Muscle layer of duodenum (tissue), 2 donors: ENCODE results near the gene EPN3.

ENCODE experiments used
- H3K27ac ChIP-seq: one replicate; pipeline ENCODE4 v1.7.0; 2013; ENCODE audit warnings: mild to moderate bottlenecking, low read length
- H3K27me3 ChIP-seq: one replicate; pipeline ENCODE4 v1.7.0; 2013; ENCODE audit warnings: low read depth, mild to moderate bottlenecking, control low read depth, low read length
- H3K36me3 ChIP-seq, 2 donors: one replicate each; pipeline ENCODE4 v1.7.0; 2013; ENCODE audit warnings: low read length in 2 of 2, control low read depth in 1 of 2, mild to moderate bottlenecking in 1 of 2; ENCODE audit not compliant: insufficient read depth in 2 of 2, control insufficient read depth in 1 of 2
- H3K4me1 ChIP-seq, 2 donors: one replicate each; pipeline ENCODE4 v1.7.0; 2013; ENCODE audit warnings: low read length in 2 of 2, mild to moderate bottlenecking in 2 of 2, control low read depth in 1 of 2, moderate library complexity in 1 of 2; ENCODE audit not compliant: insufficient read depth in 2 of 2, control insufficient read depth in 1 of 2
- H3K4me3 ChIP-seq, 2 donors: one replicate each; pipeline ENCODE4 v1.7.0; 2013; ENCODE audit warnings: low read length in 2 of 2, low read depth in 1 of 2, mild to moderate bottlenecking in 1 of 2
- H3K9me3 ChIP-seq, 2 donors: one replicate each; pipeline ENCODE4 v1.7.0; 2013; ENCODE audit warnings: low read length in 2 of 2, control low read depth in 1 of 2, mild to moderate bottlenecking in 1 of 2; ENCODE audit not compliant: control insufficient read depth in 1 of 2
- donor health status: healthy.

The EPN3 gene

GRCh38 chr17:50524838-50525237, 7.7 kb upstream of the EPN3 start:
- Histone ChIP-seq H3K4me1 (no peaks in the 10 kb centered on the region), H3K4me3 (no peak overlapping the region), H3K36me3 (no peaks in the 10 kb centered on the region), H3K27ac (no peak overlapping the region), H3K9me3 (no peaks in the 10 kb centered on the region), H3K27me3 (no peaks in the 10 kb centered on the region)

DNA sequence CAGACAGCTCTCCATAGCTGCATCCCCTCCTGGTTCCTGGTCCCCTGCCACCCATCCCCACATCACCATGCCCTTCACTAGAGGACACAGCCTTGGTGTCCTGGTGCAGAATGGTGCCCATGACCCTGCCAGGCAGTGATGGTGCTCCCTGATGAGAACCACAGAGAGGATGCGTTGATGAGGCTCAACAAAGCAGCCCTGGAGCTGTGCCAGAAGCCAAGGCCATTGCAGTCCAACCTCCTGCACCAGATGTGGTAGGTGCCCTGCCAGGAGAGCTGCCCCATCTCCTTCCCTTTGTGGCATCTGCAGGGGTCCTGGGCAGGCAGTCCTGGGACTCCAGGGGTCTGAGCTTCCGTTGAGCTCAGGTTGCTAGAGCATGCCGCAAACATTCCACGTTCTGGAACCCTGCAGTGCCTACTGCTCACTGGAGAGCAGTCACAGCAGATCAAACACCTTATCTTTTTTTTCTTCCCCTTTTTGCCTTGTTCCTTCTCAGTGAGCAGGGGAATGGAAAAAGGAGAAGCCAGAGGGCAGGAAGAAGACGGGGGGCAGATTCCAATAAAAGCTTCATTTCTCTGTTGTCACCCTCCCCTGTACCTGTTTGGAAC, 5.3 kb upstream of the EPN3 start:
- Histone ChIP-seq H3K27me3 (peaks cover 6% of the 10 kb centered on the region), H3K9me3 (no peaks in the 10 kb centered on the region), H3K27ac (no peak overlapping the region), H3K36me3 (no peaks in the 10 kb centered on the region), H3K4me3 (no peak overlapping the region), H3K4me1 (peaks cover 1 to 4% of the 10 kb centered on the region in 2 donors)

DNA sequence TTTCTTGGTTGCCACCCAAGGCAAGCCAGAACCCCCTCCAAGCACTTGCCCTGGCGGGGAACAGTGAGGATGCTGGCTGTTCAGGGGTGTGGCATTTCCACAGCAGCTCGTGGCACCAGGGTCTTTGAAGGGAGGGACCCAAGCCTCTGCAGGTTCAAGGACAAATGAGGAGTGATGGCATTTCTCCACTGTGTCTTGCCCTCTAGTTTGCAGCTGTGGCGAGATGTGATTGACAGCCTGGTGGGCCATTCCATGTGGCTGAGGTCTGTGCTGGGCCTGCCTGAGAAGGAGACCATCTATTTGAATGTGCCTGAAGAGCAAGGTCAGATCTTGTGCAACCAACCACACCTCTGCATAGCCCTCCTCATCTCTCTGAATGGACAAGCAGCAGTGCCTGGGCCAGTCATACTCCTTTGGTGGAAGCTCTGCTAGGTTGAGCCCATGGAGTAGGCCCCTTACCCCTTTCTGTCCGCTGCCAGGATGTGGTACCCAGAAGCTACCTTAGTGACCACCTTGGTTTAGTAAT, 4.5 kb upstream of the EPN3 start:
- no peak overlapping the region for H3K27ac ChIP-seq
- H3K9me3 ChIP-seq: no peaks in the 10 kb centered on the region
- no peaks in the 10 kb centered on the region for H3K36me3 ChIP-seq
- H3K4me1 ChIP-seq: peaks cover 4 to 9% of the 10 kb centered on the region in 2 donors
- peaks cover 7% of the 10 kb centered on the region for H3K27me3 ChIP-seq
- no peak overlapping the region for H3K4me3 ChIP-seq

DNA sequence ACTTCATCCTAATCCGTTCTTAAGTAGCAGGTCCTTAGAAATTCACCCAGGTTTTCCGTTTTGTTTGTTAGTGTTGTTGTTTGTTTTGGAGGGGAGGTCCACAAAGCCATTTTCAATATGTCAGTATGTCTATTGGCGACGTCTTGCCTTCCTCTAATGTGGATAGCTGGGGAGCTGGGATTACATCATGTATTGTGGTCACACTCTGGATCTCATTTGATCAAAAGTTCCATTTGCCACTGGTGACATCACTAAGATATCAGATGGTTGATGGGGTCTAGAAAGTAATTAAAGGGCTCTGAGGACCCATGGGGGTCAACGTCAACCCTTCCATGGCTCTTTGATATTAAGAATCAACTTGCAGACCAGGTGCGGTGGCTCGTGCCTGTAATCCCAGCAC, 2.7 kb upstream of the EPN3 start:
- H3K4me1 ChIP-seq: peaks cover 10 to 23% of the 10 kb centered on the region in 2 donors
- H3K36me3 ChIP-seq: no peaks in the 10 kb centered on the region
- no peak overlapping the region for H3K27ac ChIP-seq
- H3K9me3 ChIP-seq: no peaks in the 10 kb centered on the region
- H3K4me3 ChIP-seq: no peak overlapping the region
- peaks cover 11% of the 10 kb centered on the region for H3K27me3 ChIP-seq

- Histone ChIP-seq H3K27ac (no peak overlapping the region), H3K4me1 (peaks cover 10 to 23% of the 10 kb centered on the region in 2 donors), H3K36me3 (no peaks in the 10 kb centered on the region), H3K4me3 (no peak overlapping the region), H3K9me3 (no peaks in the 10 kb centered on the region), H3K27me3 (peaks cover 11% of the 10 kb centered on the region)
Observed at GRCh38 chr17:50531428-50532025, 1.0 kb upstream of the EPN3 start.

- no peak overlapping the region for H3K27ac ChIP-seq
- H3K4me1 ChIP-seq: peaks cover 10 to 23% of the 10 kb centered on the region in 2 donors
- H3K27me3 ChIP-seq: peaks cover 11% of the 10 kb centered on the region
Observed at GRCh38 chr17:50533185-50533584, 650 bp downstream of the EPN3 start.

DNA sequence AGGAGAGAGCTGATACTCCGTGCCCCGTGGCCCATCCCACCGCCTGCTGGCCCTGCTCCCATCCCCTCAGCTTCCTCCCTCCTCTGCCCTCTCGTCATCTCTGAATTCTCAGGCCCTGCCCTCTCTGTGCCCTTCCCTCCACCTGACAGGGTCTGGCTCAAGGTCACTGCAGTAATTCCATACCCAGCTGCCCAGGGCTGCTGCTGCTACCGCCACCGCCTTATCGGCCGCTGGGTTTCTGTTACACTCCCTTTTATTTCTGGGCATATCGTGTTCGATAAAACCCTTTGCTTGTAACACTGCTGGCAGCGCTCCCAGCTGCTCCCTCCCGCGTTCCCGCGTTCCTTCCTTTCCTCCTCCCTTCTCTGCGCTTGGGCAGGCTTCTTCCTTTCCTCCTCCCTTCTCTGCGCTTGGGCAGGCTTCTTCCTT, 1.2 kb downstream of the EPN3 start:
- peak overlapping the region; percentile 51 for H3K27ac ChIP-seq
- peaks cover 10 to 23% of the 10 kb centered on the region in 2 donors for H3K4me1 ChIP-seq
- peaks cover 11% of the 10 kb centered on the region for H3K27me3 ChIP-seq
- no peaks in the 10 kb centered on the region for H3K36me3 ChIP-seq
- H3K4me3 ChIP-seq: peak overlapping the region; percentile 35 to 48
- no peaks in the 10 kb centered on the region for H3K9me3 ChIP-seq

More at GRCh38 chr17:50533185-50533584, 650 bp downstream of the EPN3 start:
- Histone ChIP-seq H3K4me3 (peak overlapping the region; percentile 35 to 48), H3K9me3 (no peaks in the 10 kb centered on the region), H3K36me3 (no peaks in the 10 kb centered on the region)

DNA sequence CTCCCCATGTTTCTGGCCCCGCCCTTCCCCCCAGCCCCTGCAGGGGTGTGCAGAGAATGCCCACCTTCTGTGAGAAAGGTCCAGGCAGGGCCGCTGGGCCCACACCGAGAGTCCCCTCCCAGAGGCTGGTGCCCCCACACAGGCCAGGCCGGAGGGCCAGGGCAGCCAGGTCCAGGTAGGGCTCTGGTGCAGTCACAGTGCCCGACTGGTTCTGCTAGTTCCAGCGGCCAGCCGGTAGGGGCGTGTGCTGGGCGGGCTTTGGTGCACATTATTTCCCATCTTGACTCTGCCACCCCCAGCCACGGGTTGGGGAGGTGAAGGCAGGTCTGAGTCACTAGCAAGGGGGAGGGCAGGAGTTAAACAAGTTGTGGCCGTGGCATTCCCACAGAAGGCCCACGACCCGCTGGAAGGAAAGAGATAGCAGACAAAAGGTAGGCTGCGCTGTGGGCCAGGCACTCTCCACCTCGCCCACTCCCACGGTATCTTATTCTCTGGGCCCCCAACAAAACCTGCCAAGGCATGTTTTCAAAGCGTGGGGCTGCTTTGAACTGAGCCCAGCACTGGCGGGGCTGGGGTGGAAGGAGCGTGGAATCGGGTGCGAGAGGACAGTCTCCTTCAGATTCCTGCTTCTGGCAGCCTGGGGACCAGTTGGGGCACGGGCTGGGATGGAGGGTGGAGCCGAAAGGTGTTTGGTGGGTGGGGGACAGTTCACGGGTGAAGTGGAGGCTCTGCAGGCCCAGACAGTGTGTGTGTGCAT, 1.9 kb downstream of the EPN3 start:
- Histone ChIP-seq H3K4me1 (peaks cover 10 to 23% of the 10 kb centered on the region in 2 donors), H3K36me3 (no peaks in the 10 kb centered on the region), H3K4me3 (peak overlapping the region; percentile 35 to 48), H3K27me3 (peaks cover 11% of the 10 kb centered on the region), H3K27ac (peak overlapping the region; percentile 51), H3K9me3 (no peaks in the 10 kb centered on the region)

- H3K4me1 ChIP-seq: peaks cover 10 to 23% of the 10 kb centered on the region in 2 donors
- peak overlapping the region; percentile 51 for H3K27ac ChIP-seq
- no peaks in the 10 kb centered on the region for H3K9me3 ChIP-seq
- peaks cover 11% of the 10 kb centered on the region for H3K27me3 ChIP-seq
- H3K4me3 ChIP-seq: no peak overlapping the region
- no peaks in the 10 kb centered on the region for H3K36me3 ChIP-seq
Observed at GRCh38 chr17:50534979-50535326, 2.4 kb downstream of the EPN3 start.

GRCh38 chr17:50535407-50535806, 2.9 kb downstream of the EPN3 start:
- H3K4me3 ChIP-seq: no peak overlapping the region
- H3K36me3 ChIP-seq: no peaks in the 10 kb centered on the region
- H3K4me1 ChIP-seq: peaks cover 10 to 23% of the 10 kb centered on the region in 2 donors
- H3K9me3 ChIP-seq: no peaks in the 10 kb centered on the region
- peaks cover 11% of the 10 kb centered on the region for H3K27me3 ChIP-seq
- H3K27ac ChIP-seq: peak overlapping the region; percentile 51
